Measurements from ENCODE around the gene STK10. TPM values are rescaled to one million over a fixed set of nuclear protein-coding genes. Genes with fewer than 3 reads are reported as not detected.

The STK10 gene
- total and polyA plus RNA-seq, 2 experiments from 2014 or later: 7.5 to 17.8 TPM

- Histone ChIP-seq H3K36me3 (ENCODE audit: insufficient read depth) (peaks cover 25% of the 10 kb centered on the region), H3K27me3 (ENCODE audit: insufficient read depth) (no peaks in the 10 kb centered on the region), H3K4me3 (no peak overlapping the region), H2AFZ (no peak overlapping the region), H3K9me2 (ENCODE audit: insufficient read depth) (no peaks in the 10 kb centered on the region), H3K4me1 (ENCODE audit: insufficient read depth) (no peaks in the 10 kb centered on the region), H3K79me2 (replicated peaks; ENCODE audit: insufficient read depth) (peaks cover 34% of the 10 kb centered on the region), H3F3A (replicated peaks; ENCODE audit: low read depth) (no peaks in the 10 kb centered on the region; the same call in 1 of the 2 replicates), H3K27ac (ENCODE audit: low read depth) (no peak overlapping the region), H4K20me1 (replicated peaks; ENCODE audit: insufficient read depth) (peaks cover 30% of the 10 kb centered on the region), H3K4me2 (no peak overlapping the region)
- H3K27me3 Mint-ChIP-seq (ENCODE audit: insufficient read depth, low read depth, poor library complexity): no peaks in the 10 kb centered on the region
- no peak overlapping the region for H3K4me3 Mint-ChIP-seq
- TF ChIP-seq ETS1 (IDR thresholded peaks at IDR 0.05) (no peak), ZNF114 (CRISPR knock-in tag; IDR thresholded peaks at IDR 0.05) (no peak), CTCF (conservative IDR thresholded peaks at IDR 0.05; ENCODE audit: low read depth in 2 of 2) (no peak), JUNB (IDR thresholded peaks at IDR 0.05; ENCODE audit: unreplicated experiment) (no peak), EZH2phosphoT487 (IDR thresholded peaks at IDR 0.05; ENCODE audit: unreplicated experiment) (no peak), ZNF462 (CRISPR knock-in tag; IDR thresholded peaks at IDR 0.05) (no peak), POLR2AphosphoS5 (IDR thresholded peaks at IDR 0.05; ENCODE audit: low read depth) (no peak), NANOG (IDR thresholded peaks at IDR 0.05; ENCODE audit: borderline replicate concordance) (no peak), REST (IDR thresholded peaks at IDR 0.05; ENCODE audit: unreplicated experiment) (no peak), STAT1 (IDR thresholded peaks at IDR 0.05; ENCODE audit: unreplicated experiment) (no peak), CREB1 (CRISPR knock-in tag; IDR thresholded peaks at IDR 0.05; ENCODE audit: low read depth) (no peak), EZH2 (IDR thresholded peaks at IDR 0.05; ENCODE audit: low read depth, unreplicated experiment) (no peak), ZNF331 (CRISPR knock-in tag; IDR thresholded peaks at IDR 0.05; ENCODE audit: low read depth) (no peak)
- ATAC-seq (no peak), DNase-seq (ENCODE audit: low spot score) (no peak)
- no peaks in the 10 kb centered on the region for H3K9me3 Mint-ChIP-seq
- H3K4me1 Mint-ChIP-seq: 0 out of 3 replicates have a peak, but pooled peaks cover 4% of the 10 kb centered on the region
- no peak overlapping the region for H3K27ac Mint-ChIP-seq
- H3K36me3 Mint-ChIP-seq (ENCODE audit: low read depth): peaks cover 38% of the 10 kb centered on the region
Measured at GRCh38 chr5:172213126-172213525, 25.1 kb upstream of the STK10 start.
